Measurements from ENCODE around the gene ATP6V1G2.
"Not testable (repeated sequence)": the region's sequence is repeated elsewhere in the genome, so short reads cannot be mapped to it uniquely, and the experiment has no call there.

The ATP6V1G2 gene

DNA sequence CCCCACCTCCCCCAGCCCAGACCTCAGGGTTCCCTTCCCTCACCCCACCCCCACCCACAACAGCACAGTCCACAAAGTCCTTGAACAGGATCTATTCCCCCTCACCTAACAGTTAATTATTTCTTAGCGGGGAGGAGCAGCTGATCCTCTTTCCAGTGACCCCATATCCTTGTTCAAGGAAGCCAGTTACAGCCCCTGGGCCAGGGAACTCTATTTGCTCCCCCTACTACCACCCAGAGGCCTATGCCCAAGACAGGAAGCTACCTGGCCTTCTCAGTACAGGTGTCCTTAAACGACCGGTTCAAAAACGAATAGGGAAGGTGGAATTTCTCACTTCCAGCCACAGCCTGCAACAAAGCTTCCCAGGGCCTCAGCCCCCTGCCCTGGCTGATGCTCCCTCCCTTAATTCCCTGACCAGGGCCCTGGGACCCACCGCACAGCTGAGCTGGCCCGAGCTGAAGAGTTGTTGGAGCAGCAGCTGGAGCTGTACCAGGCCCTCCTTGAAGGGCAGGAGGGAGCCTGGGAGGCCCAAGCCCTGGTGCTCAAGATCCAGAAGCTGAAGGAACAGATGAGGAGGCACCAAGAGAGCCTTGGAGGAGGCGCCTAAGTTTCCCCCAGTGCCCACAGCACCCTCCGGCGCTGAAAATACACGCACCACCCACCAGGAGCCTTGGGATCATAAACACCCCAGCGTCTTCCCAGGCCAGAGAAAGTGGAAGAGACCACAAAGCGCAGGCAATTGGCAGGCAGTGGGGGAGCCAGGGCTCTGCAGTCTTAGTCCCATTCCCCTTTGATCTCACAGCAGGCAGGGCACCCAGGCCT, 16.9 kb downstream of the ATP6V1G2 start:
- DNase-seq (ENCODE audit: low read depth in 2 of 3, low spot score in 1 of 3): no peak

DNA sequence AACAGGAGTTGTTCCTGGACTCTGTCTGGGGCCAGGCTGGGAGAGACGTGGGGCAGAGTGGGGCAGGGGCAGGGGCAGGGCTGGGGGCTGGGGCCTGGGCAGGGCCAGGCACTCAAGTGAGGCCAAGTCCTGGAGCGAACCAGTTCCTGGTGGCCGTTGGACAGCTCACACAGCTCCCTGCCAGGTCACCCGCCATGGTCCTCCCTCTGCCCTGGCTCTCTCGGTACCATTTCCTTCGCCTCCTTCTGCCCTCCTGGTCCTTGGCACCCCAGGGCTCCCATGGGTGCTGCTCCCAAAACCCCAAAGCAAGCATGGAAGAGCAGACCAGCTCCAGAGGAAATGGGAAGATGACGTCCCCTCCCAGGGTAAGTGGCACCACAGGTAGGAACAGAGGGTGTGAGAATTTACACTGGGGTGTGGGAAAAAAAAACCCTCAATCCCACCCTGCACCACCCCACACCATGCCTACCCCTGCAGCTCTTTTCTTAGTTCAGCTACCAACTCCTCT, 17.5 kb downstream of the ATP6V1G2 start, which contains the start of gene MCCD1:
TSS of gene MCCD1 (plus strand) at position 142 of the 508 bp plus-strand sequence. CDS start at position 195, 53 bp downstream.
- DNase-seq (ENCODE audit: low read depth in 2 of 3, low spot score in 1 of 3): no peak

DNA sequence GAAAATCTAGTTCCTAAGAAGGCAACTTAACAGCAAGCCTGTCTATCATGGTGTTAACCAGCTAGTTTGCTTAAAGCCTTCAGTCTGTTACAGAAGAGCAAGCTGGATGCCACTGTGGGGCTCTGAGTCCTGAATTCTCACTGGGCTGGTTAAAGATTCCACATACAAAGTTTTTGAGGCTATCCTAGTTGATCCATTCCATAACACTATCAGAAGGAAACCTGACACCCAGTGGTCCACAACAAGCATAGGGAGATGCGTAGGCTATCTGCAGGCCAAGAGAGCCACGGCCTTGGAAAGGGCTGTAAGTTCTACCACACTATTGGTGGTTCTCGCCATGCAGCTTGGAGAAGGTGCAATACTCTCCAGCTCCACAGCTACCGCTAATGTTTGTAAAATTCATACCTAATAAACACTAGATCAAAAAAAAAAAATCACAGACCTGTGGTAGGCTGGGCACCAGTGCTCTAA, 18.1 kb downstream of the ATP6V1G2 start:
- DNase-seq (ENCODE audit: low read depth in 2 of 3, low spot score in 1 of 3): no peak

DNA sequence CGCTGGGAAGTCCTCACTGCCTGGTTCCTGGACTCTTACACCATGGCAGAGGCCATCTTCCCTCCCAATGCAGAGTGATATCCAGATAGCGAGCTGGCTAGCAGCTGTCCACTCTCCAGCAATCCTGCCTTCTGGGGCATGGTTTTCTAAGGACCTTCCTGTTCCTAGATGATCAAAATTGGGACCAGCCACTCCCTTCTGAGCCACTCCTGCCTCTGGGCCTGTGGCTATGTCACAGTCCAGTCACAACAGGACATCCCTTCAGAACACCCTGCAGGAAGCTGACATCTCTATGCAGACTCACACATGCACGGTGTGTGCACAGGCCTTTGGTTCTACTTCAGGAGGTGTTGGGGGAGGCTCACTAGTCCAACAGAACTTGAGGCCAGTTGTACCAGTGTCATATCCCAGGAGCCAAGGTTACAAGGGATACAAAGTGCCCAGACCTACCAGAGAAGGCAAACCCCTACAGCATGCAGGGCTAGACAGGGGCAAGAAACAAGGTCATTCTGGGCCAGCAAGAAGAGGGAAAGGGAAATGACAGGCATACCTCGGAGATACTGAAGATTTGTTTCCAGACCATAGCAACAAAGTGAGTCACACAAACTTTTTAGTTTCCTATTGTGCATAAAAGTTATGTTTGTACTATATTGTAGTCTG, 20.3 kb downstream of the ATP6V1G2 start:
- no peak for DNase-seq (ENCODE audit: low read depth in 2 of 3, low spot score in 1 of 3)

DNA sequence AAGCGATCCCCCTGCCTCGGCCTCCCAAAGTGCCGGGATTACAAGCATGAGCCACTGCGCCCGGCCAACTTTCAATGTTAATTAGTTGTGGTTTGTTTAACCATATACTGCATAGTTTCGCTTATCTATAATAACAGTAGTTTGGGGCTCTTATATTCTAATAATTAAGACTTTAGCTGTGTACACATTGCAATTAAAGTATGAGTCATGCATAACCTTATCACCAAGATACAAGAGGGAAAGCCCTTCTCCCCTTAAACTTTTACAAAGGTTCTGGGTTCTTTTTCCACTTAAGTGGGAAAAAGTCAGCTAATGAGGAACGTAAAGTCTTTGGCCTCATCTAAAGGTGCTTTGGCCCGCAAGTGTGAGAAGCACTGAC, 20.9 kb downstream of the ATP6V1G2 start:
- DNase-seq (ENCODE audit: low read depth in 2 of 3, low spot score in 1 of 3): no peak

DNA sequence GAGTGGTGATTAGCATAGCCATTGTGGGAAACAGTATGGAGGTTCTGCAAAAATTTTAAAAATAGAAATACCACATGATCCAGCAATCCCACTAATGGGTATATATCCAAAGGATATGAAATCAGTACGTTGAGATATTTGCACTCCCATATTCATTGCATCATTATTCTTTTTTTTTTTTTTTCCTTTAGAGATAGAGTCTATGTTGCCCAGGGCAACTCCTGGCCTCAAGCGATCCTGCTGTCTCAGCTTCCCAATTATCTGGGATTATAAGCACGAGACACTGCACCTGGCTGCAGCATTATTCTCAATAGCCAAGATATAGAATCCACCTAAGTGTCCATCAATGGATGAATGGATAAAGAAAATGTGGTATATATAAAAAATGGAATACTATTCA, 24.6 kb downstream of the ATP6V1G2 start:
- no peak for DNase-seq (ENCODE audit: low read depth in 2 of 3, low spot score in 1 of 3)

DNA sequence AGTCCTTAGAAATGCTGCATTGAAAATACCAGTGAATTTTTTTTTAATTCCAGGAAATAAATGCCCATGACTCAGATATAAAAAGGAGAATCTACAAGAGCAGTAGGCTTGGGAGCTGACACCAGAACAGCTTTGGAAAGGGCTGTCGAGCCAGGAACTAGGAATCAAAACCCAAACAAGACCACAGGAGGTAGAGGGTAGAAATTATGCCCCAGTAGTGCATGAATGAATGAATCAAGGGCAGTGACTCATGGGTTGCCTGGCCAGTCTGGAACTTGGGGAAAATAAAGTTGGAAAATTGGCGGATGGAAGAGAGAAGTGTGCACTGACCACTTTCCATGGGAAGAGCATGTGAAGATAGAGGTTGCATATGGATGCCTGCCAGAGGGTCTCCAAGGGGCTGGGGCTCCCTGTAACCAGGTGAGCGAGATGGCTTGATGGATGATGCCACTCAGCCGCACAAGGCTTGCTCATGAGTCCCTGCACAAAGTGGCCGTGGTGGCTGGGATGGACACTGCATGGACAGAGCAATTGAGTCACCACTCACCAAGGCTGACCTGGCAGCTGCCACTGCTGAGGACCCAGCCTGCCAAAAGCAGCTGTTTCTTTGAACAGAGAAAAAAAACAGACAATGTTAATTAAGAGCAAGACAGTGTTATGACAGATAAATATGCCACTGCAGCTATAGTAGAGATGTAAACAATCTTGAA, 32.8 kb downstream of the ATP6V1G2 start:
- DNase-seq (ENCODE audit: low read depth in 2 of 3, low spot score in 1 of 3): no peak

DNA sequence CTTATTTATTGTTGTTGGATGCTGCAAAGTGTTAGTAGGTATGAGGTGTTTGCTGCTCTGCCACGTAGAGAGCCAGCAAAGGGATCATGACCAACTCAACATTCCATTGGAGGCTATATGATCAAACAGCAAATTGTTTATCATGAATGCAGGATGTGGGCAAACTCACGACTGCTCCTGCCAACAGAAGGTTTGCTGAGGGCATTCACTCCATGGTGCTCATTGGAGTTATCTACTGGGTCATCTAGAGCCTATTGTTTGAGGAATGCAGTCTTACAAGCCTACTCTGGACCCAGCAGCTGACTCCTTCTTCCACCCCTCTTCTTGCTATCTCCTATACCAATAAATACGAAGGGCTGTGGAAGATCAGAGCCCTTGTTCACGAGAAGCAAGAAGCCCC, 36.4 kb downstream of the ATP6V1G2 start:
- no peak for DNase-seq (ENCODE audit: low read depth in 2 of 3, low spot score in 1 of 3)

DNA sequence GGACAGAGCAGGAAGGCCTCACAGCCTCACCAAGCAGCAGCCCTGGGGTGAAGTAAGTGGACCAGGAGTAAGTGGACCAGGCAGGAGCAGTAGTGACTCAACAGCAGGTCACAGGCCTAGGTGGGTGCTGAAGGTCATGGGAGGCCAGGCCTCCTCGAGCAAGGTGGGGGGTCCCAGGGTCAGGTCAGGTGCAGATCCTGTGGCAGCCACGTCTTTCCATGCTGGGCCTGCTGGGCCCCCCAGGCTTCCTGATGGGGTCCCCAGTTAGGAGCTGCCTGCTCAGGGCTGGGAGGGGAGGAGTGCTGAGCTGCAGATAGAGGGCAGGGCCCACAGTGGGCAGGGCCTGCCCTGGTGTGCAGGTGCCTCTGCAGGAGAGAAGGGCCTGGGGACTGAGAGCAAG, 37.4 kb downstream of the ATP6V1G2 start:
- not testable (repeated sequence) for DNase-seq (ENCODE audit: low read depth in 2 of 3, low spot score in 1 of 3)

DNA sequence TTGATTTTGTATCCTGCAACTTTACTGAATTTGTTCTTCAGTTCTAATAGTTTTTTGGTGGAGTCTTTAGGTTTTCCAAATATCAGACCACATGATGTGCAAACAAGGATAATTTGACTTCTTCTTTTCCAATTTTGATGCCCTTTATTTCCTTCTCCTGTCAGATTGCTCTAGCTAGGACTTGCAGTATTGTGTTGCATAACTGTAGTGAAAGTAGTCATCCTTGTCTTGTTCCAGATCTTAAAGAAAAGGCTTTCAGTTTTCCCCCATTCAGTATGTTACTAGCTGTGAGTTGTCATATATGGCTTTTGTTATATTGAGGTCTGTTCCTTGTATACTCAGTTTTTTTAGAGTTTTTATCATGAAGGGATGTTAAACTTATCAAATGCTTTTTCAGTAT, 43.8 kb downstream of the ATP6V1G2 start:
- DNase-seq (ENCODE audit: low read depth in 2 of 3, low spot score in 1 of 3): no peak

DNA sequence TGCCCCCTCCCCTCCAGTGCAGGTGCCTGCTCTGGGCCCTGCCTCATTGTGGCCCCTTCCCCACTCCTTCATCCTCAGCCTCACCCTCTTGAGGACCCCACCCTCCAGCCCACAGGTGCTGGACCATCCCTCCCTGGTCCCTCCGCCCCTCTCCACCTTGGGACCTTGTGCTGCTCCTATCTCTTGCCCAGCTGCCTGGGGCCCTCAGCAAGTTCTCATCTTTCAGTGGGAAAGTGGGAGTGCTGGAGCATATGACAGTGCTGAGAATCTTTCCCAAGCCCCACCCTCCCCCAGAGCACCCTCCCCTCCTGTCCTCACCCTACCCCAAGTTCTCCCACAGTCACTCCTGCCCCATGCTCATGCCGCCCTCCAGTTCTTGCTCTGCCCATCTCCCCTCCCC, 46.8 kb downstream of the ATP6V1G2 start:
- not testable (repeated sequence) for DNase-seq (ENCODE audit: low read depth in 2 of 3, low spot score in 1 of 3)

DNA sequence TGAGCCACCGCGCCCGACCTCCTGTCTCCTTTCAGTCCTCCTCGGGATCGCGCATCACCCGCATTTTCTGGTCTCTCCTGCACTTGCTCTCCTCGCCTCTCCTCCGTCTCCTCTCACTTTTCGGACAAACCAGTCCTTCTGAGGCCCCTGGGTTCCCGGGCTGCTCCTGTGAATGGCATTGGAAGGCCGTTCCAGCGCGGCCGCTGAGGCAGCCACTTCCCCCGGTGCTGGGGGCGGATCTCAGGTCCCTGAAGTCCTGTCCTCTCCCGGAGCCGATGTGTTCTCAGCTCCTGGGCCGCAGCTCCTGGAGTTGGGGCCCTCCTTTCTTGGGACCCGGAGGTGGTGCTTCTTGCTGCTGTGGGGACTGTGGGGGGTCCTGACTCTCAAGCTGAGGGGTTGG, 47.7 kb downstream of the ATP6V1G2 start:
- no peak for DNase-seq (ENCODE audit: low read depth in 2 of 3, low spot score in 1 of 3)

DNA sequence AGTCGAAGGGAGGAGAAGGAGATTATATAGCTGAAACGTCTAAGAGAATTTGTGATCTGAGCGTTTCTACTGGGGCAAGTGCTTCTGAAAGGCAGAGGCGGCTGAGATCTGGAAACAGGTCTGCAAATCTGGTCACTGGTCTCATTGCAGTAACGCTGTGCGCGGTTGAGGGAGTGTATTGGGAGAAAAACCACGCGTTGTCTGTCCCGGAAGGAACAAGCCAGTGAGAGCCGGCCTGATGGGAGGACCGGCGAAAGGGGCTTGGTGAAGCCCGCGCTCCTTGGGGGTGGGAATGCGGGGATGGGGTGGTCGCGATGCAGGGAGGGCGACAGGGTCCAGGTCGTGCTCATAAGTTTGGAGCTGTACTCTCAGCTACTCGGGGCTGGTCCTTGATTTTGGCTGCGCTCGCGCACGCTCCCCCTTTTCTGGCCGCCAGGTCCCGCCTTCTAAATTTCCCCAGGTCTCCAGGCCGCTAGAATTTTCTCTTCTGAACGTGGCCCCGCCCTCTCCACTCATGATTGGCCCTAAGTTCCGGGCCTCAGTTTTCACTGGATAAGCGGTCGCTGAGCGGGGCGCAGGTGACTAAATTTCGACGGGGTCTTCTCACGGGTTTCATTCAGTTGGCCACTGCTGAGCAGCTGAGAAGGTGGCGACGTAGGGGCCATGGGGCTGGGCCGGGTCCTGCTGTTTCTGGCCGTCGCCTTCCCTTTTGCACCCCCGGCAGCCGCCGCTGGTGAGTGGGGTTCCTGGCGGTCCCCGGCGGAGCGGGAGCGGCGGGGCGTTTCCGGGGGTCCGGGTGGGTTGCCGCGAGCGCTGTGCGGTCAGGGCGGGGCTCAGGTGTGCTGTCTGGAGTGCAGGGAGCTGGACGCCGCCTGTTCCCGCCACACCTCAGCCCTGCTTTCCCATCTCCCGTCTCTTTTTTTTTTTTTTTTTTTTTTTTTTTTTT, 48.6 kb downstream of the ATP6V1G2 start, which contains the start of gene MICB:
TSS of gene MICB (plus strand) at position 615 of the 946 bp plus-strand sequence. CDS start at position 664, 49 bp downstream.
- peak; percentile 65 to 83 (median 76) for DNase-seq (ENCODE audit: low read depth in 2 of 3, low spot score in 1 of 3)

DNA sequence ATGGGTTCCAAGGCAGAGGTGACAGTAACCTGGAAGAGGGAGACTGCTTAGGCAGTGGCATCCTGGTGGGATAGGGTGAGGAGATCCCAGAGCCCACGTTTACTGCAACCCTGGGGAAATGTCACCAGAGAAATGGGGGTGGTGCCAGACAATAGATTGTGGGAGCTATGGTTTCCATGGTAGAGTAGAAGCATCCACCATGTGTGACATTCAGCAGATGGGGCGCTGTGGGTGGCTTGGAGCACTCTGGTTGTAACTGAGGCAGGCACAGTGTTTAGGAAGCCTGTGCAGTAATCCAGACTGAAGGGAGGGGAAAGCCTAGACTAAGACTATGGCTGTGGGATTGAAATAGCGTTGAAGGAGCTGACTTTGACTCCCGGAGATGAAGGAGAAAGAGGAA, 49.6 kb downstream of the ATP6V1G2 start:
- DNase-seq (ENCODE audit: low read depth in 2 of 3, low spot score in 1 of 3): not testable (repeated sequence)

DNA sequence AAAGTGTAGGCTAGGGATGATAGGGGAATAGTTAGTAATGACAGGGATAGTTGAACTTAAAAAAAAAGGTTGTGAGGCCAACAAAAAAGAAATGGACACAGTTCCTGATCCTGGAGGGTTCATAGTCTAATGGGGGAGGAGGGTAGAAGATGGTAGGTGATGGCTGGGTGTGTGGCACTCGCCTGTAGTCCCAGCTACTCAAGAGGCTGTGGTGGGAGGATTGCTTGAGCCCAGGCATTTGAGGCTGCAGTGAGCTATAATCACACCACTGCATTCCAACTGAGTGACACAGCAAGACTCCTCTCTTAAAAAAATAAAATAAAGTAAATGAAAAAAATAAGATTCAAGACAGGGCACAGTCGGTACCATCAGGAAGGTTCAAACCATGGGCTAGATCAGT, 50.8 kb downstream of the ATP6V1G2 start:
- DNase-seq (ENCODE audit: low read depth in 2 of 3, low spot score in 1 of 3): no peak
